CD1c-positive myeloid dendritic cell (primary cell): ENCODE data around the gene KRT72.
"Not testable (repeated sequence)": the region's sequence is repeated elsewhere in the genome, so short reads cannot be mapped to it uniquely, and the experiment has no call there.

ENCODE experiments used
- DNase-seq: peaks from one replicate; pipeline ENCODE4 v3.0.0-alpha.2; 2016; ENCODE audit errors: extremely low spot score

The KRT72 gene

GRCh38 chr12:52606581-52607218 is 5.4 kb upstream of the KRT72 start:
- no peak for DNase-seq

- DNase-seq, result no peak
Observed at GRCh38 chr12:52606096-52606495, 4.8 kb upstream of the KRT72 start.

DNA sequence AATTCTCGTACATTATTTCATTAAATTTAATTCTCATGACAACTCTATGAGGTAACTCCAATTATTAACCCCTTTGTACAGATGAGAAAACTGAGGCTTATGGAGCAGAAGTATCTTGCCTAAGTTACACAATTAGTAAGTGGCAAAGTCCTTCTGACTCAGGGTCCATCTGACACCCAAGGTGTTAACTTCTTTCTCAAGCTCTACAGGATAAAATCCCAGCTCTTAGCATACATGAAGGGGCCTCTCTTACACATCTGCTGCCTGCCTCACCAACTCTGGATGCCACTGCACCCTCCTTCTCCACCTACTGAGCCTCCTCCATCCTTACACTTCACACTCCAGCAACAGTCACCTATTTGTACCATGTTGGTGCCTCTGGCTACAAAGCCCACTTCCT is 4.3 kb upstream of the KRT72 start:
- no peak for DNase-seq

GRCh38 chr12:52604859-52605258 is 3.6 kb upstream of the KRT72 start:
- no peak for DNase-seq

DNA sequence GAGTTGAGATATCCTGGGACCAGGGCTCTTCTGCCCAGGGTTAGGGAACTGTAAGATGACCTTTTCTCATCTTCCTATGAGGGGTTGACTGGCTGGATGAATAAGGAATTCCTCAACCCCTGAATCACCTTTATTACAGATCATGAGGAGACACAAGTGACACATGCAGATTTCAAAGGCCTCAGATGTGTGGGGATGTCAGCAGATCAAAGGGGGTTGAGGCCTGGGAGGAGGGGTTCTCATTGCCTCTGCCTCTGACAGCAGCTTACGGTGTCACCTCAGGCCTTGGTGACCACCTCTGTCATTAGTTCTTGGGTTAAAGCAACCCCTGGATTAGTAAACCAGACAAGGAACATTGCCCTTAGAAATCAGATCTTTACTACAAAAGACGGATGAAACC is 2.1 kb upstream of the KRT72 start:
- no peak for DNase-seq

- no peak for DNase-seq
Observed at GRCh38 chr12:52602552-52602951, 1.3 kb upstream of the KRT72 start.

- DNase-seq, result no peak
Observed at GRCh38 chr12:52601671-52602070, 408 bp upstream of the KRT72 start.

- no peak for DNase-seq
Observed at GRCh38 chr12:52600475-52600874, 788 bp downstream of the KRT72 start.

- no peak for DNase-seq
Observed at GRCh38 chr12:52600071-52600470, 1.2 kb downstream of the KRT72 start.

DNA sequence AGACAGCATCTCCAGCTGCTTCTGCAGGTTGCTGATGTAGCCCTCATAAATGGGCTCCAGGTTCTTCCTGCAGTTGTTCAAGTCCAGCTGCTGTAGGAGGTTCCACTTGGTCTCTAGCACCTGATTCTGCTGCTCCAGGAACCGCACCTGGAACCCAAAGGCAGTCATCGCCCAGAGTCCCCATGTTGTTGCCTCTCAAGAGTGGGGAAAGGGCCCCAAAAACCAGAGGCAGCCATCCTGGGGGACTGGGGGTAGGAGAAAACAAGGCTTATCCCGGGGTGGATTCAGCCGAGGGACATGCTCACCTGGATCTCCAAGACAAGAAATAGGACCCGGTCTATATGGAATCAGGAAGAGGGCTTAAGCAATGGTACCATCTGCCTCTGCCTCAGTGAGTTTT is 2.3 kb downstream of the KRT72 start:
- DNase-seq, result no peak

DNA sequence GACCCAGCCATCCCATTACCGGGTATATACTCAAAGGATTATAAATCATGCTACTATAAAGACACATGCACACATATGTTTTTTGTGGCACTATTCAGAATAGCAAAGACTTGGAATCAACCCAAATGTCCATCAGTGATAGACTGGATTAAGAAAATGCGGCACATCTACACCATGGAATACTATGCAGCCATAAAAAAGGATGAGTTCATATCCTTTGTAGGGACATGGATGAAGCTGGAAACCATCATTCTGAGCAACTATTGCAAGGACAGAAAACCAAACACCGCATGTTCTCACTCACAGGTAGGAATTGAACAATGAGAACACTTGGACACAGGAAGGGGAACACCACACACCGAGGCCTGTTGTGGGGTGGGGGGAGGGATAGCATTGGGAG is 7.0 kb downstream of the KRT72 start:
- DNase-seq, result not testable (repeated sequence)

GRCh38 chr12:52591521-52591920 is 9.7 kb downstream of the KRT72 start:
- no peak for DNase-seq

DNA sequence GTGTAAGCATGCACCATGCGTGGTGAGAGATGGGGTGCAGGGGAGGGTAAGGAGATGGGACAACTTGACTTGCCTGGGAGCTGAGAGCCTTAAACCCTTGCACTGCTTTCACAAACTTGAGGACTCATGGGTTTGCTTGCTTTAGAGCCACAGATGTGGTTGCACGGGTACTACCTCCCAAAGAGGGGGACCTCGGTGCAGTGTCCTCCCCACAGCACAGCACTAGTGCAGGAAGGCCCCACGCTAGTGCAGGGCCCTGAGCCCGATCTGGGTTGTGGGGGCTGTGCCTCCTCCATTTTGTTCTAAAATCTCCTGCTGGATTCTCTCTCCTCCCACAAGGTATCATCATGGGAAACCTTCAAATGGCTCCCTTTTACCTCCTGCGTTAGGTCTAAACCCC is 11.2 kb downstream of the KRT72 start:
- no peak for DNase-seq

GRCh38 chr12:52587563-52587962 is 13.7 kb downstream of the KRT72 start:
- DNase-seq, result no peak

- DNase-seq, result no peak
Observed at GRCh38 chr12:52585946-52586345, 15.3 kb downstream of the KRT72 start.

GRCh38 chr12:52585066-52585465 is 16.2 kb downstream of the KRT72 start:
- peak; percentile 70 for DNase-seq

GRCh38 chr12:52584156-52584682 is 17.0 kb downstream of the KRT72 start:
- DNase-seq, result no peak

DNA sequence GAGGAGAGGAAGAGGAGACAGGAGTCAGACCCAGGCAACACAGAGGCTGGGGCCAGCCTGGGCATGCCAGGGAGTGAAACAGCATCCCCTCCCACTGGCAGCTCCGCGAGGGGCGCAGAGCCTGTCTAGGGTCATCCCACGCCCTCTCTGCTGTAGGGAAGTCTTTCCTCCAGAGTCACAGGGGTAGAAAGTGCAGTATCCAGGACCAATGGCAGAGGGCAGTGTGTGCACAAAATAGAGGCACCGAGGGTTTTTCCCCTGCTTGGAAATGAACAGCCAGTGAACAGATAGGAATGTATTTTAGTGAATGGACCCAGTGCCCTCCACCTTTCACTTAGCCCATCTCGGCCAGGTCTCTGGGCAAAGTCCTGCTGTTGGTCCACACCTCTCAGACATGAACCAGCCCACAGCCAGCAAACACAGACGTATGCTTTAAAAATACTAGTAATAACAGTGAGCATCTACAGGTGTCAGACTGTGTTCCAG is 18.2 kb downstream of the KRT72 start:
- peak; percentile 87 for DNase-seq

DNA sequence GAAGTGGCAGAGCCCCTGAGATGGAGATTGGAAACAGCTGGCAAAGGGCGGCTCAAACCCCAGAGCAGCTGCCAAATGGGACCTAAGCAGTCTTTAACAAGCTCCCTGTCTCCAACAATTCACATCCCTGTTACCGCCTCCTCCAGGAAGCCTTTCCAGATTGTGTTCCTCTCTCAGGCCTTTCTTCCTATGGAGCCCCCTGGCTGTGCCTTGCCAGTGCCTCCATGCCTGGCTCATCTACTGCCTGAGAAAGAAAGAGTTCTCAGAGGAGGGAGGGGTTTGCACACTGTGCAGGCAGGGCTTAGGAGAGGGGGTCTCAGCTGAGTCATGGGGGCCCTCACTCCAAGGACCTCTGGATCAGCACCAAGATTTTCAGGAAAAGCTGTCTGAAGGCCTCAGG is 18.8 kb downstream of the KRT72 start:
- no peak for DNase-seq

GRCh38 chr12:52581481-52581880 is 19.8 kb downstream of the KRT72 start:
- no peak for DNase-seq

DNA sequence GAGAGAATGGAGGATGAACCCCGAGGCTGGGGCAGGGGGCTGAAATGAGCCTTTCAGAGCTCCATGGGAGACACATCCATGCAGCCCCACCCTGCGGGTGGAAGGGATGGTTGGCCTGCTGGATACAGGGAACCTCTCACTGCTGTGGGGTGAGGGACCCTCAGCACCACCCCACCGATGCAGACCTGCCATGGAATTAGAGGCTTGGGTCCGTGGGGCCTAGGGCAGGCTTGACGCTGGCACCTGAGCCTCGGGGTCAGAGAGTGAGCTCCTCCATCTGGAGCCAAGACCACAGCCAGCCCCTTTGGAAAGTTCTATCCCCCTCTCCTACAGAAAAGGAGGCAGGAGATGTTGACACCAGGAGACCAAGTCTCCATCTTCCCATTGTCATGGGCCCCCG is 20.2 kb downstream of the KRT72 start:
- DNase-seq, result no peak

GRCh38 chr12:52580496-52580895 is 20.8 kb downstream of the KRT72 start:
- DNase-seq, result no peak

DNA sequence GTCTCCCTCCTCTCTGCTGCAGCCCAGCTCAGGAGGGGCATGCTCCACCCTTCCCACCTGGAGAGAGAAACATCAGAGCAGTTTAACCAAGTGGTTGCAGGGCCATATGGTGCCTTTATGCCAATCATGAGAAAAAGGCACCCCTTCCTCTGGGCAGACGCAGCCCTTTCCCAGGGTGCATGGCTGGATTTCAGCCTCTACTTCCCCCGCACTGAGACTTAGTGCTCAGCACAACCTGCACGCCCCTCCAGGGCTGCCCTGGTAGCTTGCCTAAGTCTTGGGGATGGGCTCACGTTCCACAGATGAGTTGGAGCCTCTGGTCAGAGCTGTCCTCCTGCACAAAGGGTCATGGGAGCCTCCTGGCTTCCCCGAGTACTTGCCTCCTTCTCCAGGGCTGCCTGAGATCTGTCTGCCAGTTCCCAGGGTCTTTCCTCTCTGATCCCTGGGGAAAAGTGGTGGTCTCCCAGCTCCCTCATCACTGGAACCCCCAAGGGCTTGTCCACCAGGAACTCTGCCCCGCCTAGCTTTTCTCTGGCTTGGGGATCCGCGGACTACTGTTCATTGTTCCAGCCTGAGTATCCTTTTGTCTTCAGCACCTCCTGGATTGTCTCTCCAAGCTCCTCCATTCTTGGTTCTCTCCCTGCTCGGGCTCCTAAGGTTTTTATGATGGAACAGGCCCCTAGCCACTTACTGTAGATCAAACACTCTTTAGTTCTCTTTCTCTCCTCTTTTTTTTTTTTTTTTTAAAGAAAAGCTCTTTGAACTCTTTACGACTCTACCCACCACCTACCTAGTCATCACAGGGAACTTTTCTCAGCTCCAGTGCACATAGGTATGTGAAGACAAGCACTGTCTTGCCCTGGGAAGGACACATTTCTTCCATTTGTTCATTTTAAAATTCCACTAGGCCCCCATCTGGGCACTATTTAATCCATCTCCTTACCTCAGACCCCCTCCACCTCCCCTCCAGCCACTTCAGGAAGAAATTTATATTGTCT is 21.5 kb downstream of the KRT72 start:
- DNase-seq, result no peak
